ENCODE measurements around the gene LDLRAD3. TPM values are rescaled to one million over a fixed set of nuclear protein-coding genes. Genes with fewer than 3 reads are reported as not detected.

Gene LDLRAD3
- total RNA-seq, 4 donors from 2014 or later = 39.7 to 50.9 (median 46.0) TPM

GRCh38 chr11:35997902-35998520, 54.1 kb downstream of the LDLRAD3 start:
- no peak for DNase-seq (ENCODE audit: low spot score in 2 of 2)
- no peaks in the 10 kb centered on the region for H3K36me3 ChIP-seq
- peaks cover 23% of the 10 kb centered on the region for H3K4me1 ChIP-seq
- 66% methylated on average over 6 of the region's 6 CpGs for WGBS
- H3K27ac ChIP-seq = no peak overlapping the region
- TF ChIP-seq CTCF (IDR thresholded peaks at IDR 0.05) = no peak
- no peak for TF ChIP-seq EP300 (IDR thresholded peaks at IDR 0.05)
- no peak for TF ChIP-seq POLR2AphosphoS5 (IDR thresholded peaks at IDR 0.05)
- TF ChIP-seq POLR2A (IDR thresholded peaks at IDR 0.05) = no peak
- H3K9me3 ChIP-seq = no peaks in the 10 kb centered on the region
- H3K4me3 ChIP-seq = no peak overlapping the region
- no peaks in the 10 kb centered on the region for H3K27me3 ChIP-seq

DNA sequence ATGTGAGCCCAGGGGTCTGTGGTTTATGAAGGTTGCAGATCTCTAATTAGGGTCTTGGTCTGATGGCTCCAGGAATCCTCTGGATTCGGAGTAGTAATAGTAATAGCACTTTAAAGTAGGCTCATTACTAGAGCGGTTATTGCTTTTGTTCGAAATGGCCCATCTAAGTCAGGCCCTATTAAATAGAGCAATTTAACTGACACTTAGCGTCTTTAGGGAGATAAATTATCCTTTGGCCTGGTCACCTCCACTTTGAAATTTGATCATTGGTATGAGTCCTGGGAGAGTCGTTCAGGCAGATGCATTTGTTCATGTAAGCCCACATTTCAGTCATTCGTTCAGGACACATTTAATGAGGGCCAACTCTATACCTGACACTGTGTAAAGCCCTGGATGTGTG, 54.8 kb downstream of the LDLRAD3 start:
- Histone ChIP-seq H3K36me3 (no peaks in the 10 kb centered on the region), H3K27ac (no peak overlapping the region), H3K4me3 (no peak overlapping the region), H3K4me1 (peaks cover 28% of the 10 kb centered on the region), H3K27me3 (no peaks in the 10 kb centered on the region), H3K9me3 (no peaks in the 10 kb centered on the region)
- WGBS = 87% methylated on average over 6 of the region's 6 CpGs
- TF ChIP-seq CTCF (IDR thresholded peaks at IDR 0.05) = no peak
- TF ChIP-seq POLR2AphosphoS5 (IDR thresholded peaks at IDR 0.05) = no peak
- TF ChIP-seq EP300 (IDR thresholded peaks at IDR 0.05) = no peak
- no peak for TF ChIP-seq POLR2A (IDR thresholded peaks at IDR 0.05)
- no peak for DNase-seq (ENCODE audit: low spot score in 2 of 2)

- no peak overlapping the region for H3K4me3 ChIP-seq
- 47% methylated on average over 6 of the region's 6 CpGs for WGBS
- peaks cover 28% of the 10 kb centered on the region for H3K4me1 ChIP-seq
- H3K36me3 ChIP-seq = no peaks in the 10 kb centered on the region
- H3K9me3 ChIP-seq = no peaks in the 10 kb centered on the region
- no peaks in the 10 kb centered on the region for H3K27me3 ChIP-seq
- DNase-seq (ENCODE audit: low spot score in 2 of 2) = no peak
- TF ChIP-seq EP300 (IDR thresholded peaks at IDR 0.05) (no peak), POLR2A (IDR thresholded peaks at IDR 0.05) (no peak), CTCF (IDR thresholded peaks at IDR 0.05) (no peak), POLR2AphosphoS5 (IDR thresholded peaks at IDR 0.05) (no peak)
- H3K27ac ChIP-seq = peak overlapping the region; percentile 40
Measured at GRCh38 chr11:36000616-36001190, 56.8 kb downstream of the LDLRAD3 start.

- Histone ChIP-seq H3K4me1 (peaks cover 31% of the 10 kb centered on the region), H3K36me3 (no peaks in the 10 kb centered on the region), H3K27me3 (no peaks in the 10 kb centered on the region), H3K9me3 (no peaks in the 10 kb centered on the region), H3K4me3 (no peak overlapping the region), H3K27ac (no peak overlapping the region)
- DNase-seq (ENCODE audit: low spot score in 2 of 2) = no peak
- TF ChIP-seq CTCF (IDR thresholded peaks at IDR 0.05) (no peak), POLR2A (IDR thresholded peaks at IDR 0.05) (no peak), EP300 (IDR thresholded peaks at IDR 0.05) (no peak)
- 49% methylated on average over 6 of the region's 6 CpGs for WGBS
Measured at GRCh38 chr11:36002196-36002595, 58.3 kb downstream of the LDLRAD3 start.

DNA sequence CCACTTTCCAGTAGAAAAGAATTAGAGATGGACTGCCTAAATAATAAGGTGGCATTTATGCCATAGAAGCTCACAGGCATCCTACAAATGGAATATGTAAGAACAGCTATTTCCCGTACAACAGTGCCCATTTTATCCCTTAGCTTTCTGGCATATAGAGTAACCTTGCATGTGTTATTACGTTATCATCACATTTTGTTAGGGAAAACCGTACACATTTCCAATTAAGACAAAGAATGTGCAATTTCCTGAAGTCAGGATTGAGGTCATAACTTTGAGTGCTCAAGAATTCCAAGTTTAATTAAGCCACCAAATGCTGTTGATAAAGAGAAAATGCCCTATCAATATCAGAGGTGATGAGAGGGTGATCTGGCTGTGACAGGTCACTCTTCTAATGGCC, 58.9 kb downstream of the LDLRAD3 start:
- TF ChIP-seq CTCF (IDR thresholded peaks at IDR 0.05) (no peak), POLR2A (IDR thresholded peaks at IDR 0.05) (no peak), POLR2AphosphoS5 (IDR thresholded peaks at IDR 0.05) (no peak), EP300 (IDR thresholded peaks at IDR 0.05) (no peak)
- 74% methylated on average over 3 of the region's 3 CpGs for WGBS
- no peak for DNase-seq (ENCODE audit: low spot score in 2 of 2)
- Histone ChIP-seq H3K9me3 (no peaks in the 10 kb centered on the region), H3K27ac (no peak overlapping the region), H3K4me3 (no peak overlapping the region), H3K36me3 (no peaks in the 10 kb centered on the region), H3K4me1 (peaks cover 34% of the 10 kb centered on the region), H3K27me3 (no peaks in the 10 kb centered on the region)

Measured in suprapubic skin (tissue), 4 donors.